Epithelial cell of prostate (primary cell): ENCODE results near the gene EPHB1.
"Not testable (repeated sequence)": the region's sequence is repeated elsewhere in the genome, so short reads cannot be mapped to it uniquely, and the experiment has no call there.

Source experiments
- DNase-seq: peaks from one replicate; pipeline ENCODE4 v3.0.0-alpha.2; 2011; ENCODE audit warnings: low read depth, low spot score
- H3K27ac ChIP-seq: fragments of 450-650 bp; 2 replicates; pipeline ENCODE4 v1.5.1; 2017; ENCODE audit warnings: mild to moderate bottlenecking

EPHB1 gene

GRCh38 chr3:135213822-135214221 lies 418.8 kb downstream of the EPHB1 start:
- no peak overlapping the region for H3K27ac ChIP-seq
- DNase-seq, result no peak

GRCh38 chr3:135214400-135214799 lies 419.3 kb downstream of the EPHB1 start:
- no peak for DNase-seq
- H3K27ac ChIP-seq, result no peak overlapping the region

- H3K27ac ChIP-seq, result no peak overlapping the region
- DNase-seq, result no peak
These were observed 420.5 kb downstream of the EPHB1 start for GRCh38 chr3:135215516-135215915.

- no peak for DNase-seq
- H3K27ac ChIP-seq, result no peak overlapping the region
These were observed 421.6 kb downstream of the EPHB1 start for GRCh38 chr3:135216659-135217058.

- no peak overlapping the region for H3K27ac ChIP-seq
- DNase-seq, result no peak
These were observed 422.7 kb downstream of the EPHB1 start for GRCh38 chr3:135217730-135218129.

GRCh38 chr3:135218304-135218703 lies 423.2 kb downstream of the EPHB1 start:
- no peak overlapping the region for H3K27ac ChIP-seq
- DNase-seq, result no peak

GRCh38 chr3:135218782-135219181 lies 423.7 kb downstream of the EPHB1 start:
- DNase-seq, result no peak
- H3K27ac ChIP-seq, result no peak overlapping the region

GRCh38 chr3:135224815-135225362 lies 429.8 kb downstream of the EPHB1 start:
- no peak for DNase-seq
- H3K27ac ChIP-seq, result no peak overlapping the region

DNA sequence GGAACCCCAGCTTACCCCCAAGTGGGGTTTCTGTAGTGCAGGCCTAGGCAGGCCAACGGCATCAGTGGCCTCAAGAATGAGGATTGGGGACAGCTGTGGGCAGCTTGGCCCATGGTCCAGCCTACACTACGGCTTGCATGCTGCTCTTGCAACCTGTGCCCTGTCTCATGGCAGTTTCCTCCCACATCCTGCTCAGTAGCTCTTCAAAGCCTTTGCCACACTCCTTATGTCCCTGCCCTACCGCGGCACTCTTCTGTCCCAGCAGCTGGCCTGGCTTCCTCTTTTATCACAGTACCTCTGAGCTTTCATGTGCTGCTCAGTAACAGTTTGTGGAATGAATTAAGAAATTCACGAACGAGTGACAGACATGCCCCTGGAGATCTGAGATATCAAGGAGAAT lies 431.0 kb downstream of the EPHB1 start:
- DNase-seq, result no peak

DNA sequence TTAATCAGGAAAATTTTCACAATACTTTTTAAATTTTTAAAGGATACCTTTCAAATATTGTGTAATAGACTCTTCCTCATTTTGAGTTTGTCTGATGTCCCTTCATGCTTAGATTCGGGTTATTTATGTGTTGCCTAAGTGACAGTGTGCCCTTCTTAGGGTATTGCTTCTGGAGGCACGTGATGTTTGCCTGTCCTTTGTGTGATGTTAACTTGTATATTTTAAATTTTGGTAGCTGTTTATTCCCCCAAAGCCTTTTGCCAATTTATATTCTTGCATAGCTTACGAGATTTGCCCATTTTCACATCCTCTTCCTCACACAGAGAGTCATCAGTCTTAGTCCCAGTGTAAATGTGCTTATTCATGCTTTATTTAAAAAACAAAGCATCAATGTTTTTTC lies 433.1 kb downstream of the EPHB1 start:
- no peak for DNase-seq
- no peak overlapping the region for H3K27ac ChIP-seq

More for the DNA sequence above, 431.0 kb downstream of the EPHB1 start:
- no peak overlapping the region for H3K27ac ChIP-seq

DNA sequence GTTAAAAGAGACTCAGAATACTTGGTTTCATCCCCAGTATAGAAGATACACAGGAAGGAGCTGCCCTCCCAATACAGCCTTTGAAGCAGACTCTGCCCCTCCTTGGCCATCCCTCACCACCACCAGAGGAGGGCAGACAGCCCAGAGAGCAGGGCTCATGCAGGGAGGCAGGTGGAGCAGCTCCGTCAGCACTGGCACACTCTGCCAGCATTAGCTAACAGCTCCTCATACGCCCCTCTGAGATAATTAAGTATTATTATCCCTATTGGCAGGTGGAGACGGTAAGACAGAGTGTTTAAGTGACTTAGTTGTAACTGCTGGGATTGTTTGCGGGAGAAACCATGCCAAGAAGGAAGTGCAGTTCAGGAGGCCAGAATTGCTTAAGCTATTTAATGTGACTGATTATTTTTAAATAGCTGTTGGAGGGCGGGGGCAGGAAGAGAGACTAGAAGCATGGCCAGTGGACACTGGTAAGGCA lies 434.0 kb downstream of the EPHB1 start:
- no peak for DNase-seq
- H3K27ac ChIP-seq, result no peak overlapping the region

DNA sequence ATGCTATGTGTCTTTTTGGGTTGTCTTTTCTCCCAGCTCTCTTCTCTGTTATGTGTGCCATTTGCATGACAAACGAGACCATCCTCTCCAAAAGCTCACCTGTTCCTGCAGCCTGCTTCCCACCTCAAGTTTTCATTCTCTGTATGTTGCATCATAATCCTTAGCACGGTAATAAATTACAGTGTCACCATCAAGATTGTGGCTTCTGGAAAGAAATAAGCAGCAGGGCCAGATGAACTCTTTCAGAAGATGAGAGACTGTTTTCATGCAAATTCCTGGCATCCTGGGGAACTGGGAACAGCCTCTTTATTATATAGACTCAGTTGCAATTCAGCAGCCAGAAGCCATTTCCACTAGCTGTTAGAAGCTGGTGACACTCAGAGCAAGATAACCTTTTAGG lies 436.7 kb downstream of the EPHB1 start:
- H3K27ac ChIP-seq, result no peak overlapping the region
- DNase-seq, result no peak

DNA sequence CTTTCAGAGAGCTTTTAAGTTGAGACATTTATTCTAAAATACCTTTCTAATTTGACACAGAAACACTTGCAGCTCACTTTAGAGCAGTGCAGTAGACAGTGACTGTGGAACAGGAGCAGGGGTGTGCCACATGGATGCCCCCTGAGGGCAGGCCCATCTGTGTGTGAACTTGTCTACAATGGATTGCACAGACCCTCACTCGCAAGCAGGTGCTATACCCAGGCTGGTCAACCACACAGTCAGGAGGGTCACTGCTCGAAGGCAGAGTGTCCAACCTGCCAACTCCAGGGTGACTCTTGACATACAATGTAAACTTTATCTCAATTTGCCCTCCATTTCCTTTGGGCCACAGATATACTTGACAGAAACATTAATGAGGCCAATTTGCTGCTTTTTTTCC lies 437.2 kb downstream of the EPHB1 start:
- no peak overlapping the region for H3K27ac ChIP-seq
- DNase-seq, result no peak

DNA sequence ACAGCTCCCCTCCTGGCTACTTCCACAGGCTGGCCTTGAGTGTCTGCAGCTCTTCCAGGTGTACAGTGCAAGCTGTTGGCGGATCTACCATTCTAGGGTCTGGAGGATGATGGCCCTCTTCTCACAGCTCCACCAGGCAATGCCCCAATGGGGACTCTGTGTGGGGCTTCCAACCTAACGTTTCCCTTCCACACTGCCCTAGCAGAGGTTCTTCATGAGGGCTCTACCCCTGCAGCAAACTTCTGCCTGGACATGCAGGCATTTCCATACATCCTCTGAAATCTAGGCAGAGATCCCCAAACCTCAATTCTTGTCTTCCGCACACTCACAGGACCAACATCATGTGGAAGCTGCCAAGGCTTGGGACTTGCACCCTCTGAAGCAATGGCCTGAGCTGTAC lies 438.4 kb downstream of the EPHB1 start:
- DNase-seq, H3K27ac ChIP-seq: not testable (repeated sequence)

- H3K27ac ChIP-seq, result no peak overlapping the region
- DNase-seq, result no peak
These were observed 440.5 kb downstream of the EPHB1 start for GRCh38 chr3:135235541-135235940.

DNA sequence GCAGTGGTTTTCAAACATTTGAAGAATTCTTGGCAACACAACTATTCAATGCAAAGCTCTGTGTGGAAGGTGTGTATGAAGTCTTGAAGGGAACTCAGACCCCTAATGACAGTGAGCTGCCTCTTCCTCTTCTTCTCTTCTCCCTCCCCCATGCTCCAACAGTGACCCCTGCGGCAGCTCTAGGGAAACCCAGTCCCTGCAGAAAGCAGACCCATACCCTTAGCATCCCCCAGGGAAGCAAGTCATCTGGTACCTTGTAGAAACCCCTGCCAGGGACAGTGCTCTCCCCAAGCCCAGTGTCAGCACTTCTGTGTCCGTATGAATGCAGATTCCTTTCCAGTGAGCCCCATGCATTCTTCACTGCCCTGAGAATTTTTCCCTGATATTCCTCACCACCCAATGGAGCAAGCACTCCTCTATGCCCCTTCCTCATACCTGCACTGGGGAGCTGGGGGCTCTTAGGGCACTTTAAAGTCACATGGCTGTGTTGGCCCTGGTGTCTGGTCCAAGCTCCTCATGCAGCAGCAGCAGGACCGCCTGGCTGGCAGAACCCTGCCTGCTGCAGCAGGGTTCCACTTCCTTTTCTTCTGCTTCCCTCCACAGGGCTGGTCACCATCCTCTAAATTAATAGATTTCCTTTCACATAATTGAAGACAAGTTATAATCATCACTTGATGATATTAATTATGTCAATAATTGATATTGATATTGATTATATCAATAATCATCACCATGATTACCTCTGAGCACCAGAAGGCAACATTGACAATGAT lies 442.5 kb downstream of the EPHB1 start:
- DNase-seq, result no peak
- H3K27ac ChIP-seq, result no peak overlapping the region

- H3K27ac ChIP-seq, result no peak overlapping the region
- no peak for DNase-seq
These were observed 443.3 kb downstream of the EPHB1 start for GRCh38 chr3:135238236-135238830.

DNA sequence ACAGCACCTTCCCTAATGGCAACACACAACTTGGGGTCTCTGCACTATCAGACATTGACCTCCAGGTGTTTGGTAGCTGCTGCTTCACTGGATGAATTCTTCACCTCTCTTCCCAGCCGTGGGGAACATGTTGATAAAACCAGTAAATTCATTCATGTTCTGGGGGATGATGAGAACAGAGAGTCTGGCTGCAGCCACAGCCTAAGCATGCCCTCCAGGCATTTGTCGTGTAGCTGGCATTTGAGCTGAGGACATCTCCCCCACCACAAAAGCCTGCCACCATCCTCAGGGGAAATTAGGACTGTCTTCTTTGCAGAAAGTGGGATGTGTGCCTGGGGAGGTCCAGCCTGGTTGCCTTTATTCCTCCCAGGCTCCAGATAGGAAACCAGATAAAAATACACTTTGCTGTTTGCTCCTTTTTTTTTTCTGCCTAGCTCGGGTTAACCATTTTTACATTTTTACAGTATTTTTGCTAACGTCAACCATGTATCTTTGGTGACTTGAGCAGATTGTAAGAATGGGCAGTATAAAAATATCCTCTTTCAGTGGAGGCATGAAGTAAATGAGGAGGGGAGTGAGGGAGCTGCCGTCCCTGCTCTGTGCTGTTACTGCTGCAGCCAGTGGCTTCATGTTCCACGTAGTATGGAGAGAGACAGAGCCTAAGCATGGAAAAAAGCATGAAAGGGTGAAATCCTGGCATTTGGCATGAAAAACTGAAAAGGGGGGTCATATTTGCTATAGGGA lies 444.0 kb downstream of the EPHB1 start:
- DNase-seq, result no peak
- H3K27ac ChIP-seq, result no peak overlapping the region

DNA sequence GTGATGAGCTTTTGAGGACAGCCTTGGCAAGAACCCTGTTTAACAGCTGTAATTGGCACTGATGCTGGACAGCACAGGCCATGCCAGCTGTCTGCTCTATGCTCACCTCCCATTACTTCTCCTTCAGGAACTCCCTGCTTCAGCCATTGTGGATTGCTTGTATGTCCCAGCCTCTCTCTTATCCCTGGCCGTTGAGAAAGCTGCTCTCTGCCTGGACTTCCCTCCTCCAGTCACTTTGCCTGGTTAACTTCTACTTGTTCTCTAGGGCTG lies 444.5 kb downstream of the EPHB1 start:
- H3K27ac ChIP-seq, result no peak overlapping the region
- no peak for DNase-seq

DNA sequence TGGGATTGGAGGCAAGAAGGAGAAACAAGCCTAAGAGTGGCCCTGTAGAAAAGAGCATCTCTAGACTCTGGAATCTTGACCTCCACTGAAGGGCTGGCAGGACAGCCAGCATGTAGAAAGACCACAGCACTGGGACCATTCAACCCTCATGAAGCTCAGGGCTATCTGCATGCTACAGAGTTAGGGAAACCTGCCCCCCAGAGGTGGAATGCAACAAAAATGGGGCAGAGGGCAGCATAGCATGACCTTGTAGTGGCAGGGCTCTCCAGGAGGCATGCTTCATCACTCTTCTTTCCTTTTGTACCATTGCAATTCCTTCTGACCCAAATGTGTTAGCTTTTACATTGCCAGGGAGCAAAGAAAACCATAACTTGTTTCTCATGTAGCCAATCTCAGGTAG lies 445.4 kb downstream of the EPHB1 start:
- H3K27ac ChIP-seq, result no peak overlapping the region
- no peak for DNase-seq

GRCh38 chr3:135242285-135242684 lies 447.2 kb downstream of the EPHB1 start:
- no peak for DNase-seq
- H3K27ac ChIP-seq, result no peak overlapping the region
